HCT116 (cell line): ENCODE results near the gene CCER1.
A peak's percentile ranks its signal among the peaks of the same experiment; 100 is the strongest.

Experiments
- CTCF ChIP-seq, 3 experiments: fragments of 200-600 bp in 1 of 3; sonication (generic) in 1 of 3; IDR thresholded peaks in 2 of 3; conservative IDR thresholded peaks in 1 of 3; 2 replicates each; pipeline ENCODE4 v1.5.1; 2012 to 2017; ENCODE audit warnings: low read depth in 2 of 3, low read length in 2 of 3, antibody characterized with exemption in 1 of 3, borderline replicate concordance in 1 of 3, control low read depth in 1 of 3, mild to moderate bottlenecking in 1 of 3, mixed read lengths in 1 of 3, mixed run types in 1 of 3, moderate library complexity in 1 of 3; ENCODE audit not compliant: insufficient read depth in 1 of 3
- SIN3A ChIP-seq: IDR thresholded peaks from 2 replicates; pipeline ENCODE4 v1.6.1; 2012; ENCODE audit warnings: low read depth

- no peak for TF ChIP-seq SIN3A
- TF ChIP-seq CTCF (IDR thresholded peaks at IDR 0.05 in 2 of 3, conservative IDR thresholded peaks at IDR 0.05 in 1 of 3; ENCODE audit: borderline replicate concordance in 1 of 3, insufficient read depth in 1 of 3, low read depth in 2 of 3, low read length in 2 of 3), result peak; percentile 55 to 82 (median 75)
These were observed 23.3 kb upstream of the CCER1 start for GRCh38 chr12:90978117-90978770.
